Sigmoid colon (tissue), 4 donors: ENCODE measurements around the gene SH3BP5.

Experiments
- EP300 ChIP-seq, 4 donors: sonication (generic); formaldehyde crosslinking; IDR thresholded peaks; one replicate each; pipeline ENCODE4 v1.6.1; 2017; ENCODE audit warnings: antibody characterized with exemption in 4 of 4
- POLR2A ChIP-seq, 2 donors: fragments of 450-650 bp; IDR thresholded peaks; one replicate each; pipeline ENCODE4 v1.6.1; 2016; ENCODE audit warnings: antibody characterized with exemption in 2 of 2, mild to moderate bottlenecking in 2 of 2, moderate library complexity in 2 of 2
- POLR2AphosphoS5 ChIP-seq, 4 donors: sonication (generic); formaldehyde crosslinking; IDR thresholded peaks; one replicate each; pipeline ENCODE4 v1.6.1; 2017; ENCODE audit warnings: antibody characterized with exemption in 4 of 4
- TF ChIP-seq, protein P1 (sequence below), 4 experiments: fragments of 450-650 bp in 3 of 4; fragments of 200-600 bp in 1 of 4; IDR thresholded peaks; one replicate each; pipeline ENCODE4 v1.5.1; 2016 to 2019; ENCODE audit warnings: antibody characterized with exemption in 4 of 4, mild to moderate bottlenecking in 3 of 4, moderate library complexity in 2 of 4

DNA sequence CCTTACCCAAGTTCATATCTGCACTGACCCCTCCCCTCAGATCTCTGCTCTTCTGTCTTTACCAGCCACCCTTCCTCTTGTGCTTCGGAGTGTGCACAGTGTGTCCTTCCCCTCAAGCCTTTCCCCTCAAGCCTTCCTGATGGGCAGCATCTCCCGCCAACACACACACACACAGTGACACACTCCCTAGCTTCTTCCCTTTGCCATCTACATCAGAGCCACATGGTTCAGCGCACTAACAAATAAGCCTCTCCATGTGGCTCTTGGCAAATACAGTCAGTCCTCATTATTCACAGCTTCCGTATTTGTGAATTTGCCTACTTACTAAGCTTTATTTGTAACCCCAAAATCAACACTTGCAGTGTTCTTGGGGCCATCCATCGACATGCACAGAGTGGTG is 37.5 kb downstream of the SH3BP5 start:
- TF ChIP-seq POLR2A (IDR thresholded peaks at IDR 0.05) (no peak), POLR2AphosphoS5 (IDR thresholded peaks at IDR 0.05) (peak in 2 of 4 donors; percentile 10 to 32), EP300 (IDR thresholded peaks at IDR 0.05) (peak in 1 of 4 donors; percentile 39)
- TF ChIP-seq, protein P1, sequence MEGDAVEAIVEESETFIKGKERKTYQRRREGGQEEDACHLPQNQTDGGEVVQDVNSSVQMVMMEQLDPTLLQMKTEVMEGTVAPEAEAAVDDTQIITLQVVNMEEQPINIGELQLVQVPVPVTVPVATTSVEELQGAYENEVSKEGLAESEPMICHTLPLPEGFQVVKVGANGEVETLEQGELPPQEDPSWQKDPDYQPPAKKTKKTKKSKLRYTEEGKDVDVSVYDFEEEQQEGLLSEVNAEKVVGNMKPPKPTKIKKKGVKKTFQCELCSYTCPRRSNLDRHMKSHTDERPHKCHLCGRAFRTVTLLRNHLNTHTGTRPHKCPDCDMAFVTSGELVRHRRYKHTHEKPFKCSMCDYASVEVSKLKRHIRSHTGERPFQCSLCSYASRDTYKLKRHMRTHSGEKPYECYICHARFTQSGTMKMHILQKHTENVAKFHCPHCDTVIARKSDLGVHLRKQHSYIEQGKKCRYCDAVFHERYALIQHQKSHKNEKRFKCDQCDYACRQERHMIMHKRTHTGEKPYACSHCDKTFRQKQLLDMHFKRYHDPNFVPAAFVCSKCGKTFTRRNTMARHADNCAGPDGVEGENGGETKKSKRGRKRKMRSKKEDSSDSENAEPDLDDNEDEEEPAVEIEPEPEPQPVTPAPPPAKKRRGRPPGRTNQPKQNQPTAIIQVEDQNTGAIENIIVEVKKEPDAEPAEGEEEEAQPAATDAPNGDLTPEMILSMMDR (IDR thresholded peaks at IDR 0.05): no peak
